Measurements from ENCODE around the gene RAB5B.

DNA sequence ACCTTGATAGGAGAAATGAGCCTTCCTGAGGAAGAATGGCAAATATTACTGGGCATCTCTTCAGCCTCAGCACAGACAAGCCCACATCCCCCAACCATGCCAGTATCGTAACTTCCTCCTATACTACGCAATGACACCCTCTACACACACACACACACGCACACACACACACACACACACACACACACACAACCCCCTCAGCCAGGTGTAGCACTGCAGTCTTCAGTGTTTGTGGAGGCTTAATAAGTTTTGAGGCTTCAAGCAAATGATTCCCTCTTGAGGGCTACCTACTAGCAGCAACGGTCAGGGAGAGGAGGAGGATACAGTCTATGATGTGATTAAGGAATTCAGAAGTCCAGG, 41.3 kb upstream of the RAB5B start:
- TF ChIP-seq, protein P1, sequence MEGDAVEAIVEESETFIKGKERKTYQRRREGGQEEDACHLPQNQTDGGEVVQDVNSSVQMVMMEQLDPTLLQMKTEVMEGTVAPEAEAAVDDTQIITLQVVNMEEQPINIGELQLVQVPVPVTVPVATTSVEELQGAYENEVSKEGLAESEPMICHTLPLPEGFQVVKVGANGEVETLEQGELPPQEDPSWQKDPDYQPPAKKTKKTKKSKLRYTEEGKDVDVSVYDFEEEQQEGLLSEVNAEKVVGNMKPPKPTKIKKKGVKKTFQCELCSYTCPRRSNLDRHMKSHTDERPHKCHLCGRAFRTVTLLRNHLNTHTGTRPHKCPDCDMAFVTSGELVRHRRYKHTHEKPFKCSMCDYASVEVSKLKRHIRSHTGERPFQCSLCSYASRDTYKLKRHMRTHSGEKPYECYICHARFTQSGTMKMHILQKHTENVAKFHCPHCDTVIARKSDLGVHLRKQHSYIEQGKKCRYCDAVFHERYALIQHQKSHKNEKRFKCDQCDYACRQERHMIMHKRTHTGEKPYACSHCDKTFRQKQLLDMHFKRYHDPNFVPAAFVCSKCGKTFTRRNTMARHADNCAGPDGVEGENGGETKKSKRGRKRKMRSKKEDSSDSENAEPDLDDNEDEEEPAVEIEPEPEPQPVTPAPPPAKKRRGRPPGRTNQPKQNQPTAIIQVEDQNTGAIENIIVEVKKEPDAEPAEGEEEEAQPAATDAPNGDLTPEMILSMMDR (IDR thresholded peaks at IDR 0.05 in 2 of 3, conservative IDR thresholded peaks at IDR 0.05 in 1 of 3; ENCODE audit: control insufficient read depth in 2 of 3, extremely low read depth in 1 of 3, insufficient read depth in 1 of 3, low read depth in 3 of 3, low read length in 3 of 3), result no peak
- TF ChIP-seq SPI1 (IDR thresholded peaks at IDR 0.05; ENCODE audit: borderline replicate concordance, insufficient read depth, low read depth, low read length) (no peak), CBX5 (IDR thresholded peaks at IDR 0.05; ENCODE audit: low read depth) (no peak), ZNF622 (IDR thresholded peaks at IDR 0.05) (0 out of 2 replicates have a peak, but pooled peaks have one; percentile 16), RB1 (IDR thresholded peaks at IDR 0.05; ENCODE audit: borderline replicate concordance) (peak; percentile 61; the same call in 1 of the 2 replicates), CBFB (IDR thresholded peaks at IDR 0.05; ENCODE audit: low read depth) (no peak), ASH2L (IDR thresholded peaks at IDR 0.05; ENCODE audit: borderline replicate concordance, low read depth) (no peak), ZNF384 (IDR thresholded peaks at IDR 0.05; ENCODE audit: borderline replicate concordance, low read depth, low read length) (no peak), CHD1 (IDR thresholded peaks at IDR 0.05; ENCODE audit: low read depth, low read length) (no peak), CEBPB (IDR thresholded peaks at IDR 0.05; ENCODE audit: borderline replicate concordance in 1 of 2, low read depth in 2 of 2, low read length in 2 of 2) (no peak), FOS (IDR thresholded peaks at IDR 0.05; ENCODE audit: borderline replicate concordance, extremely low read depth, insufficient read length) (no peak)
- TF ChIP-seq, protein P2, sequence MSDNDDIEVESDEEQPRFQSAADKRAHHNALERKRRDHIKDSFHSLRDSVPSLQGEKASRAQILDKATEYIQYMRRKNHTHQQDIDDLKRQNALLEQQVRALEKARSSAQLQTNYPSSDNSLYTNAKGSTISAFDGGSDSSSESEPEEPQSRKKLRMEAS (IDR thresholded peaks at IDR 0.05; ENCODE audit: low read depth, low read length), result no peak
- TF ChIP-seq, protein P3, sequence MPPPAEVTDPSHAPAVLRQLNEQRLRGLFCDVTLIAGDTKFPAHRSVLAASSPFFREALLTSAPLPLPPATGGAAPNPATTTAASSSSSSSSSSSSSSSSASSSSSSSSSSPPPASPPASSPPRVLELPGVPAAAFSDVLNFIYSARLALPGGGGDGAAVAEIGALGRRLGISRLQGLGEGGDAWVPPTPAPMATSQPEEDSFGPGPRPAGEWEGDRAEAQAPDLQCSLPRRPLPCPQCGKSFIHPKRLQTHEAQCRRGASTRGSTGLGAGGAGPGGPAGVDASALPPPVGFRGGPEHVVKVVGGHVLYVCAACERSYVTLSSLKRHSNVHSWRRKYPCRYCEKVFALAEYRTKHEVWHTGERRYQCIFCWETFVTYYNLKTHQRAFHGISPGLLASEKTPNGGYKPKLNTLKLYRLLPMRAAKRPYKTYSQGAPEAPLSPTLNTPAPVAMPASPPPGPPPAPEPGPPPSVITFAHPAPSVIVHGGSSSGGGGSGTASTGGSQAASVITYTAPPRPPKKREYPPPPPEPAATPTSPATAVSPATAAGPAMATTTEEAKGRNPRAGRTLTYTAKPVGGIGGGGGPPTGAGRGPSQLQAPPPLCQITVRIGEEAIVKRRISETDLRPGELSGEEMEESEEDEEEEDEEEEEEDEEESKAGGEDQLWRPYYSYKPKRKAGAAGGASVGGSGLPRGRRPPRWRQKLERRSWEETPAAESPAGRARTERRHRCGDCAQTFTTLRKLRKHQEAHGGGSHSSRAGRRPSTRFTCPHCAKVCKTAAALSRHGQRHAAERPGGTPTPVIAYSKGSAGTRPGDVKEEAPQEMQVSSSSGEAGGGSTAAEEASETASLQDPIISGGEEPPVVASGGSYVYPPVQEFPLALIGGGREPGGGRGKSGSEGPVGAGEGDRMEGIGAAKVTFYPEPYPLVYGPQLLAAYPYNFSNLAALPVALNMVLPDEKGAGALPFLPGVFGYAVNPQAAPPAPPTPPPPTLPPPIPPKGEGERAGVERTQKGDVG (CRISPR knock-in tag; IDR thresholded peaks at IDR 0.05), result no peak
